Stomach smooth muscle (tissue), 2 donors: ENCODE measurements around the gene LRIT3.

ENCODE experiments used
- H3K27ac ChIP-seq: one replicate; pipeline ENCODE4 v1.7.0; 2013; ENCODE audit warnings: mild to moderate bottlenecking, low read length, inconsistent platforms
- H3K27me3 ChIP-seq, 2 donors: one replicate each; pipeline ENCODE4 v1.7.0; 2013; ENCODE audit warnings: low read length in 2 of 2; ENCODE audit not compliant: insufficient read depth in 2 of 2, control insufficient read depth in 1 of 2
- H3K36me3 ChIP-seq, 2 donors: one replicate each; pipeline ENCODE4 v1.7.0; 2013; ENCODE audit warnings: low read length in 2 of 2; ENCODE audit not compliant: control insufficient read depth in 2 of 2, insufficient read depth in 2 of 2
- H3K4me1 ChIP-seq: one replicate; pipeline ENCODE4 v1.7.0; 2013; ENCODE audit warnings: low read length; ENCODE audit not compliant: control insufficient read depth, insufficient read depth
- H3K4me3 ChIP-seq, 2 donors: one replicate each; pipeline ENCODE4 v1.7.0; 2013; ENCODE audit warnings: low read length in 2 of 2
- H3K9ac ChIP-seq, 2 donors: one replicate each; pipeline ENCODE4 v1.7.0; 2013; ENCODE audit warnings: low read length in 2 of 2, mild to moderate bottlenecking in 1 of 2
- H3K9me3 ChIP-seq, 2 donors: one replicate each; pipeline ENCODE4 v1.7.0; 2013; ENCODE audit warnings: low read length in 2 of 2; ENCODE audit not compliant: control insufficient read depth in 2 of 2
- donor health status: healthy.
- donor health status: Pancreatic carcinoma.

LRIT3 gene

DNA sequence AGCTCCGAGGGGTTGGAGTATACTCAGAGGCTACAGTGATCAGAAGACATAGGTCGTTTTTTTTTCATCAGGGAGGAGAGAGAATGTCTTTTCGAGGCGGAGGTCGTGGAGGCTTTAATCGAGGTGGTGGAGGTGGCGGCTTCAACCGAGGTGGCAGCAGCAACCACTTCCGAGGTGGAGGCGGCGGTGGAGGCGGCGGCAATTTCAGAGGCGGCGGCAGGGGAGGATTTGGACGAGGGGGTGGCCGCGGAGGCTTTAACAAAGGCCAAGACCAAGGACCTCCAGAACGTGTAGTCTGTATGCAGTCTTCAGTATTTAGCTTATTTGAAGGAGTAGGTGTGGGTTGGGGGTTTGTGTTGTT, 31.8 kb upstream of the LRIT3 start:
- Histone ChIP-seq H3K27ac (peak overlapping the region; percentile 86), H3K4me3 (peak overlapping the region; percentile 89 to 100), H3K36me3 (peaks cover 2 to 12% of the 10 kb centered on the region in 2 donors), H3K4me1 (peaks cover 14% of the 10 kb centered on the region), H3K27me3 (no peaks in the 10 kb centered on the region), H3K9me3 (no peaks in the 10 kb centered on the region), H3K9ac (peak overlapping the region; percentile 83 to 88)

DNA sequence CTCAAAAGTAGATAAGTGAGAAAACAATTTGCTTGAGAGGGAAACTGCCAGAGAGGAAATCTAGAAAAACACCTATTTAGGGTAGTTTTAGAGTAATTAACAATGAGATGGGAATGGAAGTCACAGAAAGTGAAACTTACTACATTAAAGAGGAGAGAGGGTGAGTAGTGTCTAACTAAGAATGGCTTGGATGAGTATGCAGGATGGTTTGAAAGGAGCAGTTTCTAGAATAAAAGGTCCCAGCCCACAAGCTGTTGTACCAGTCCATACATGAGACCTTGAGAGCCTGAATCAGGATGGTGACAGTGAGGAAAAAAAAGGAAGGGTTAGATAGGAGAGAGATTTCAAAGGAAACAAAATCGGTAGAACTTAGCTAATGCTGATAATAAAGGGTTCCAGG, 31.0 kb upstream of the LRIT3 start:
- H3K27me3 ChIP-seq, result no peaks in the 10 kb centered on the region
- H3K36me3 ChIP-seq, result peaks cover 2 to 12% of the 10 kb centered on the region in 2 donors
- H3K9me3 ChIP-seq, result no peaks in the 10 kb centered on the region
- H3K4me1 ChIP-seq, result peaks cover 14% of the 10 kb centered on the region
- H3K4me3 ChIP-seq, result no peak overlapping the region
- H3K9ac ChIP-seq, result peak overlapping the region in 1 of 2 donors; percentile 83
- H3K27ac ChIP-seq, result no peak overlapping the region

DNA sequence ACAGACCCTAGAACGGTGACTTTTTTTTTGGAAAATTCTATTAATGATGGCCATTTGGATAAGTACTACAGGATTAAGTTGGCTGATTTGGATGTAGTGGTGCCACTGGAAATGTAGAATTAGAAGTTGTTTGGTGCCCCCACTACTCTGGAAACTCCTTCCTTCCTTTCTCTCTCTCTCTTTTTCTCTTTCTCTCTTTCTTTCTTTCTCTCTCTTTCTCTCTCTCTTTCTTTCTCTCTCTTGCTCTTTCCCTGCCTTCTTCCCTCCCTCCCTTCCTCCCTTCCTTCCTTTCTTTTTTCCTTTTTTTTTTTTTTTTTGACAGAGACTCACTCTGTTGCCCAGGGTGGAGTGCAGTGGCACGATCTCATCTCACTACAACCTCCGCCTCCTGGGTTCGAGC, 29.6 kb upstream of the LRIT3 start:
- H3K9me3 ChIP-seq, result no peaks in the 10 kb centered on the region
- H3K4me1 ChIP-seq, result peaks cover 14% of the 10 kb centered on the region
- no peak overlapping the region for H3K27ac ChIP-seq
- peaks cover 5 to 20% of the 10 kb centered on the region in 2 donors for H3K36me3 ChIP-seq
- no peak overlapping the region for H3K9ac ChIP-seq
- no peaks in the 10 kb centered on the region for H3K27me3 ChIP-seq
- no peak overlapping the region for H3K4me3 ChIP-seq

DNA sequence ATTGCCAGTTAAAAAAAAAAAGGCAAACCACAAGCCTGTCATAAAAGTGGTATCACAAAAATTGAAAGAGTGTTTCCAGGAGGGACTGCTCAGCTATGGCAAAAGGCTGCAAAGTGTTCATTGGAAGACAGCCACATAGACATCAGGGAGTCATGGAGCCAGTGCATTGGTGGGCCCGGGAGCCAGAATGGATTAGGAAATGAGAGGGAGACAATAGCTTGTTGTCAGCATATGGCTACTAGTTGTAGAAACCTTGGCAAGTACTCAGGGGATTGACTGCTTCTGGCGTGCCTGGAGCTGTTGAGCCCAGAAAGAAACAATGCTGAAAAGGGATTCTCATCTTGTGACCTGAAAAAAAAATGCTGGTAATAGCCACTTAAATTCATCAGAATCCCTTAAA, 27.3 kb upstream of the LRIT3 start:
- H3K27ac ChIP-seq, result no peak overlapping the region
- H3K36me3 ChIP-seq, result peaks cover 5 to 27% of the 10 kb centered on the region in 2 donors
- H3K27me3 ChIP-seq, result no peaks in the 10 kb centered on the region
- H3K9ac ChIP-seq, result no peak overlapping the region
- no peak overlapping the region for H3K4me3 ChIP-seq
- peaks cover 12% of the 10 kb centered on the region for H3K4me1 ChIP-seq
- no peaks in the 10 kb centered on the region for H3K9me3 ChIP-seq

DNA sequence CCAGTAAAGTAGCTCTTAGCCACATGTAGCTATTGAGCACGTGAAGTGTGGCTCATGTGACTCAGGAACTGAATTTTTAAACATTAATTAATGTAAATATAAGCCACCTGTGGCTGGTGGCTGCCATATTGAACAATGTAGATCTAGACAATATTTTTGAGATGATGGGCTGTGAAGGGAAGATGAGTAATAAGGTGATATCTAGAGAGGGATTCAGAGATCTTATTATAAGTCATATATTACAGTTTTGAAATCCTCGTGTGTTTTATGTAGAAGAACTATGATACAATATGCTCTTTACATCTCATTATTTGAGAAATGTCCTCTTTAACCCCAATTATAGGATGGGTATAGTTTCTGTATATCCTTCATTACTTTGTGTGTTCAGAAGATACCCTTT, 26.7 kb upstream of the LRIT3 start:
- H3K4me3 ChIP-seq, result no peak overlapping the region
- H3K36me3 ChIP-seq, result peaks cover 5 to 27% of the 10 kb centered on the region in 2 donors
- no peaks in the 10 kb centered on the region for H3K27me3 ChIP-seq
- H3K9me3 ChIP-seq, result no peaks in the 10 kb centered on the region
- no peak overlapping the region for H3K9ac ChIP-seq
- peaks cover 8% of the 10 kb centered on the region for H3K4me1 ChIP-seq
- H3K27ac ChIP-seq, result no peak overlapping the region

DNA sequence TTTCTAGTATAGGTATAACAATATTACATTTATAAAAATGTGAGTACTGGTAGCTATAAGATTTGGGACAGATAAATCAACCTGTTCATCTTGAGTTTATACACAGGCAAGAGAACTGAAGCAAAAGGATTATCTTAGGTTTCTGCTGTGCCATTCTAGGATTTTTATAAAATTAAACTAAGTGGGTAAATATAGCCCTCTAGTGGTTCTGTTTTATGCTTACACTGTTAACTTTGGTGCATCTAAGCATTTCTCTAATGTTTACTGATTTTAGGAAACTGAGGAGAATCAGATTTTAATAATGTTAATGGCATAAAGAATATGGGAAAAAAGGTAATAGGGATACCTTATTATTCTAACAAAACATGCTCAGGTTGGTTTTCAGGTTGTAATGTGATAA, 21.2 kb upstream of the LRIT3 start:
- no peaks in the 10 kb centered on the region for H3K4me1 ChIP-seq
- no peak overlapping the region for H3K27ac ChIP-seq
- no peak overlapping the region for H3K9ac ChIP-seq
- no peaks in the 10 kb centered on the region for H3K27me3 ChIP-seq
- no peak overlapping the region for H3K4me3 ChIP-seq
- H3K9me3 ChIP-seq, result no peaks in the 10 kb centered on the region
- H3K36me3 ChIP-seq, result peaks cover 3 to 15% of the 10 kb centered on the region in 2 donors

- H3K4me1 ChIP-seq, result no peaks in the 10 kb centered on the region
- no peaks in the 10 kb centered on the region for H3K9me3 ChIP-seq
- H3K4me3 ChIP-seq, result no peak within 1 kb of the TSS
- no peaks in the 10 kb centered on the region for H3K27me3 ChIP-seq
- no peak within 1 kb of the TSS for H3K27ac ChIP-seq
- no peak within 1 kb of the TSS for H3K9ac ChIP-seq
- H3K36me3 ChIP-seq, result peaks cover 3 to 11% of the 10 kb centered on the region in 2 donors
Observed at GRCh38 chr4:109827672-109828071, 20.2 kb upstream of the LRIT3 start, which contains the start of gene RRH. Gene RRH, plus strand, starts transcription at chr4:109827972. Its CDS starts 56 bp downstream, at chr4:109828028.

DNA sequence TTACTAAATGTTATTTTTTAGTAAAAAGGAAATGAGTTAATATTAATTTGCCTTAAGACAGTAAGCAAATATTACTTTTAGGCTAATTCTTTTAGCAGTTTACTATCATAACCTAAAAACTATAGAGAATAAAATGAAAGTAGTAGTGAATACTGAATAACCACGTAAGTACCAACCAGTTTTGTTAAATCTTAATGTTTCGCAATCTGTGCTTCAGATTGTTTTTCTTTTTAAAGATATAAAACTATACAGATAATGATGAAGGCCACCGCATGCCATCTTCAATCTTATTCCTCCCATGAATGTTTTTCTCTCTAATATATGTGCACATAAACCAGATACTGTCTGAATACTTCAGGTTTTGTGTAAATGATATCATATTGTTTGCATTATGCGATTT, 14.2 kb upstream of the LRIT3 start:
- H3K9ac ChIP-seq, result no peak overlapping the region
- H3K4me3 ChIP-seq, result no peak overlapping the region
- H3K9me3 ChIP-seq, result no peaks in the 10 kb centered on the region
- no peak overlapping the region for H3K27ac ChIP-seq
- H3K36me3 ChIP-seq, result no peaks in the 10 kb centered on the region
- no peaks in the 10 kb centered on the region for H3K27me3 ChIP-seq
- H3K4me1 ChIP-seq, result no peaks in the 10 kb centered on the region

GRCh38 chr4:109836985-109837384, 10.9 kb upstream of the LRIT3 start:
- Histone ChIP-seq H3K9me3 (no peaks in the 10 kb centered on the region), H3K27me3 (no peaks in the 10 kb centered on the region), H3K9ac (no peak overlapping the region), H3K4me1 (no peaks in the 10 kb centered on the region), H3K27ac (no peak overlapping the region), H3K4me3 (no peak overlapping the region), H3K36me3 (no peaks in the 10 kb centered on the region)

DNA sequence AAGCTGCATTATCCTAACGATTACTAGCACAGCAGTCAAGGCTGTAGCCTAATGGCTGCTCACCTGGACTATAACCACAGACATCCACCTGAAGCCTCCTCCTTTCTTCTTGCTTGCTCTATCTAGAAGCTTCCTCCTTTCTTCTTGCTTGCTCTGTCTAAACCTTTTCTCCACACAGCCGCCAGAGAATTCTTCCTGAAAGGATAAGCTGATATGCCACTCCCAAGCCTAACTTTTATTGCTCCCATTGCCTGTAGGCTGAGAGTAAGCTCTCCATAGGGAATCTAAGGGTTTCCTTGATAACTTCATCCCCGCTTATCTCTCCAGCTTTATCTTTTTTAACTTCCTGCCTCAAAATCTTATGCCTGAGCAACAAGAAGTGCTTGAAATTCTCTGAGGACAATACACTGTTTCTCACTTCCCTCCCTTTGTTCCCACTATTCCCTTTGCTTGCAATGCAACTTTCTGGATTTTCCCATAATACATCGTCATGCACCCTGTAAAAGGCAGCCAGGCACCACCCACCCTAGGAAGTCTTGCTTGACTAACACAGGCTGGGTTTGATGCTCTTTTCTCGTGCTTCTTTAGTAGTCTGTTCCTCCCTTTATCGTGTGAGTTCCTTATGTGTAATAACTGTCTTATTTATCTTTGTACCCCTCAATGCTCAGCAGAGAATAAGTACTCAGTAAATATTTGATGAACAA, 1.4 kb upstream of the LRIT3 start:
- no peaks in the 10 kb centered on the region for H3K36me3 ChIP-seq
- no peaks in the 10 kb centered on the region for H3K9me3 ChIP-seq
- H3K27ac ChIP-seq, result no peak overlapping the region
- no peak overlapping the region for H3K4me3 ChIP-seq
- no peak overlapping the region for H3K9ac ChIP-seq
- no peaks in the 10 kb centered on the region for H3K4me1 ChIP-seq
- no peaks in the 10 kb centered on the region for H3K27me3 ChIP-seq

DNA sequence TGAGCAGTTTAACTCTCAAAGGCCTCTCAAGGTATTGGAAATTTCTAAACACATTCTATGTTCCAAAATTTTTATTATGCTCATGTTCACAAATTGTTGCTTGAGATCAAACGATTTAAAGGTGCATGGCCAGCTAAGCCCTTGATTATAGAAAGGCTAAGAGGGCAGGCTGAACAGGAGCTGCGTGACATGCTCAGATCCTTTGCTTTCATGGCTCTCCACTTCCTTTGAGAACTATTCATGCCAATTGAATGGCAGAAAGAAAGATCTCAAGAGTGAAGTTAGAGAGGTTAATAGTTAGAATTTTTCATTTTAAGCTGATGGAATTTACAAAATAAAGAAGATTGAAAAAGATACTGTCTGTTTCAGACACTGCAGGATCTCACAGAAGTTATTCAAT, 594 bp downstream of the LRIT3 start:
- Histone ChIP-seq H3K36me3 (no peaks in the 10 kb centered on the region), H3K4me3 (no peak overlapping the region), H3K9me3 (no peaks in the 10 kb centered on the region), H3K27me3 (no peaks in the 10 kb centered on the region), H3K9ac (no peak overlapping the region), H3K27ac (no peak overlapping the region), H3K4me1 (no peaks in the 10 kb centered on the region)
